Breast epithelium (tissue), 3 donors: ENCODE results near the gene SDK1.

ENCODE experiments used
- POLR2A ChIP-seq: fragments of 450-650 bp; IDR thresholded peaks from one replicate; pipeline ENCODE4 v1.6.1; 2016; ENCODE audit warnings: antibody characterized with exemption, mild to moderate bottlenecking, moderate library complexity
- TF ChIP-seq, protein P1 (sequence below), 3 donors: fragments of 450-650 bp; IDR thresholded peaks; one replicate each; pipeline ENCODE4 v1.5.1; 2016 to 2017; ENCODE audit warnings: antibody characterized with exemption in 3 of 3, mild to moderate bottlenecking in 3 of 3, moderate library complexity in 3 of 3

DNA sequence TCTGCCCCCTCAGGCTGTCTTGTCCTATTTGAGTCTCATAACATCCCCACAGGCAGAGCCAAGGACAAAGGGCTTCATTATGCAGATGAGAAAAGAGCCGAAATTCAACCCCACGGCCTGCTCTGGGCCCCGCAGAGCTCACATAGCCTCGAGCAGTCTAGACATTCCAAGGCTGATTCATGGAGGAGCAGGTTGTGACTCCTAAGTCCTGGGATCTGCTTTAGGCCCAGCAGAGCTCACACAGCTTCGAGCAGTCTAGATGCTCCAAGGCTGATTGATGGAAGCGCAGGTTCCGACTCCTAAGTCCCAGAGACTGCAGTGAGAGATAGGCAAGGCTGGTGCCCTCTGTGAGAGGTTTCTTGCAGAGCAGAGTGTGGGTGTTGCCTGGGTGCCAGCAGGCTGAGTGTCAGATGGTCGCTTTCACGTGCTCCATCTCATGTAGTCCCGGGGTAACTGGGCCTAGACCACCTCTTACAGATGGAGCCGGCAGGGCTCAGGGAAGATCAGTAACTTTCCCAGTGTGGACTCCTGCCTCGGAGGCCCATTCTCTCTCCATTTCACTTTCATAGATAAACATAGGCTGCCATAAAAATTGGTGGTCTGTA lies 944.9 kb downstream of the SDK1 start:
- TF ChIP-seq, protein P1, sequence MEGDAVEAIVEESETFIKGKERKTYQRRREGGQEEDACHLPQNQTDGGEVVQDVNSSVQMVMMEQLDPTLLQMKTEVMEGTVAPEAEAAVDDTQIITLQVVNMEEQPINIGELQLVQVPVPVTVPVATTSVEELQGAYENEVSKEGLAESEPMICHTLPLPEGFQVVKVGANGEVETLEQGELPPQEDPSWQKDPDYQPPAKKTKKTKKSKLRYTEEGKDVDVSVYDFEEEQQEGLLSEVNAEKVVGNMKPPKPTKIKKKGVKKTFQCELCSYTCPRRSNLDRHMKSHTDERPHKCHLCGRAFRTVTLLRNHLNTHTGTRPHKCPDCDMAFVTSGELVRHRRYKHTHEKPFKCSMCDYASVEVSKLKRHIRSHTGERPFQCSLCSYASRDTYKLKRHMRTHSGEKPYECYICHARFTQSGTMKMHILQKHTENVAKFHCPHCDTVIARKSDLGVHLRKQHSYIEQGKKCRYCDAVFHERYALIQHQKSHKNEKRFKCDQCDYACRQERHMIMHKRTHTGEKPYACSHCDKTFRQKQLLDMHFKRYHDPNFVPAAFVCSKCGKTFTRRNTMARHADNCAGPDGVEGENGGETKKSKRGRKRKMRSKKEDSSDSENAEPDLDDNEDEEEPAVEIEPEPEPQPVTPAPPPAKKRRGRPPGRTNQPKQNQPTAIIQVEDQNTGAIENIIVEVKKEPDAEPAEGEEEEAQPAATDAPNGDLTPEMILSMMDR (IDR thresholded peaks at IDR 0.05), result no peak
- no peak for TF ChIP-seq POLR2A
